ENCODE results near the gene PHAX.

PHAX gene

GRCh38 chr5:126589536-126590297 is 11.0 kb upstream of the PHAX start:
- Histone ChIP-seq H2AFZ (ENCODE audit: low read depth, low read length) (no peak overlapping the region), H3K4me2 (ENCODE audit: low read length) (no peak overlapping the region), H3K4me1 (ENCODE audit: low read length) (no peaks in the 10 kb centered on the region), H3K9ac (ENCODE audit: low read length) (no peak overlapping the region), H3K9me3 (ENCODE audit: insufficient read depth, low read length) (no peaks in the 10 kb centered on the region), H3K36me3 (replicated peaks; ENCODE audit: low read depth, low read length) (no peaks in the 10 kb centered on the region), H3K79me2 (ENCODE audit: low read length) (no peaks in the 10 kb centered on the region), H4K20me1 (ENCODE audit: insufficient read depth, low read length) (no peaks in the 10 kb centered on the region), H3K27me3 (ENCODE audit: low read depth, low read length) (no peaks in the 10 kb centered on the region), H3K27ac (ENCODE audit: low read length) (no peak overlapping the region), H3K4me3 (ENCODE audit: low read length) (no peak overlapping the region)
- no peak for TF ChIP-seq CTCF (IDR thresholded peaks at IDR 0.05; ENCODE audit: low read depth, low read length)
- no peak for TF ChIP-seq EZH2phosphoT487 (IDR thresholded peaks at IDR 0.05; ENCODE audit: low read depth)

GRCh38 chr5:126591549-126591948 is 9.2 kb upstream of the PHAX start:
- Histone ChIP-seq H3K4me2 (ENCODE audit: low read length) (no peak overlapping the region), H2AFZ (ENCODE audit: low read depth, low read length) (no peak overlapping the region), H3K27me3 (ENCODE audit: low read depth, low read length) (no peaks in the 10 kb centered on the region)

GRCh38 chr5:126594748-126595485 is 5.8 kb upstream of the PHAX start, which contains the start of gene ALDH7A1:
TSS of gene ALDH7A1 (minus strand) at chr5:126595219. CDS start at chr5:126595198, 21 bp downstream.
- Histone ChIP-seq H3K4me2 (ENCODE audit: low read length) (peak within 1 kb of the TSS; percentile 36), H3K4me1 (ENCODE audit: low read length) (no peaks in the 10 kb centered on the region), H4K20me1 (ENCODE audit: insufficient read depth, low read length) (no peaks in the 10 kb centered on the region), H3K27me3 (ENCODE audit: low read depth, low read length) (no peaks in the 10 kb centered on the region), H3K27ac (ENCODE audit: low read length) (no peak within 1 kb of the TSS), H3K4me3 (ENCODE audit: low read length) (peak within 1 kb of the TSS; percentile 30), H3K79me2 (ENCODE audit: low read length) (no peaks in the 10 kb centered on the region), H3K9me3 (ENCODE audit: insufficient read depth, low read length) (no peaks in the 10 kb centered on the region), H3K36me3 (replicated peaks; ENCODE audit: low read depth, low read length) (no peaks in the 10 kb centered on the region), H2AFZ (ENCODE audit: low read depth, low read length) (peak within 1 kb of the TSS; percentile 25; the same call in 1 of the 2 replicates), H3K9ac (ENCODE audit: low read length) (no peak within 1 kb of the TSS)
- TF ChIP-seq EZH2phosphoT487 (IDR thresholded peaks at IDR 0.05; ENCODE audit: low read depth) (no peak), CTCF (IDR thresholded peaks at IDR 0.05; ENCODE audit: low read depth, low read length) (no peak)

More at GRCh38 chr5:126591549-126591948, 9.2 kb upstream of the PHAX start:
- no peaks in the 10 kb centered on the region for H4K20me1 ChIP-seq (ENCODE audit: insufficient read depth, low read length)
- H3K4me1 ChIP-seq (ENCODE audit: low read length), result no peaks in the 10 kb centered on the region
- no peak overlapping the region for H3K4me3 ChIP-seq (ENCODE audit: low read length)
- no peaks in the 10 kb centered on the region for H3K36me3 ChIP-seq (replicated peaks; ENCODE audit: low read depth, low read length)
- no peak overlapping the region for H3K27ac ChIP-seq (ENCODE audit: low read length)
- no peaks in the 10 kb centered on the region for H3K79me2 ChIP-seq (ENCODE audit: low read length)
- H3K9ac ChIP-seq (ENCODE audit: low read length), result no peak overlapping the region
- TF ChIP-seq EZH2phosphoT487 (IDR thresholded peaks at IDR 0.05; ENCODE audit: low read depth) (no peak), CTCF (IDR thresholded peaks at IDR 0.05; ENCODE audit: low read depth, low read length) (no peak)
- H3K9me3 ChIP-seq (ENCODE audit: insufficient read depth, low read length), result no peaks in the 10 kb centered on the region

- Histone ChIP-seq H3K79me2 (ENCODE audit: low read length) (no peaks in the 10 kb centered on the region), H3K9me3 (ENCODE audit: insufficient read depth, low read length) (no peaks in the 10 kb centered on the region), H3K4me1 (ENCODE audit: low read length) (peaks cover 4% of the 10 kb centered on the region; the same call in 1 of the 2 replicates), H3K9ac (ENCODE audit: low read length) (no peak overlapping the region), H3K27ac (ENCODE audit: low read length) (no peak overlapping the region), H4K20me1 (ENCODE audit: insufficient read depth, low read length) (no peaks in the 10 kb centered on the region), H3K27me3 (ENCODE audit: low read depth, low read length) (no peaks in the 10 kb centered on the region), H3K4me2 (ENCODE audit: low read length) (no peak overlapping the region), H3K36me3 (replicated peaks; ENCODE audit: low read depth, low read length) (no peaks in the 10 kb centered on the region), H3K4me3 (ENCODE audit: low read length) (no peak overlapping the region), H2AFZ (ENCODE audit: low read depth, low read length) (no peak overlapping the region)
- TF ChIP-seq CTCF (IDR thresholded peaks at IDR 0.05; ENCODE audit: low read depth, low read length), result no peak
- TF ChIP-seq EZH2phosphoT487 (IDR thresholded peaks at IDR 0.05; ENCODE audit: low read depth), result no peak
Observed at GRCh38 chr5:126595486-126596083, 5.2 kb upstream of the PHAX start.
